Heart left ventricle (tissue), 13 donors: Measurements from ENCODE around the gene ADCY5.

ENCODE experiments used
- CTCF ChIP-seq, 12 donors: fragments of 200-600 bp; sonication (generic) in 4 of 12; IDR thresholded peaks; one replicate each; pipeline versions ENCODE4 v1.5.0 to v1.8.0; 2018 to 2022; ENCODE audit warnings: antibody characterized with exemption in 12 of 12, mild to moderate bottlenecking in 5 of 12
- POLR2A ChIP-seq, 2 donors: fragments of 450-650 bp; IDR thresholded peaks; one replicate each; pipeline ENCODE4 v1.6.1; 2017; ENCODE audit warnings: antibody characterized with exemption in 2 of 2, mild to moderate bottlenecking in 2 of 2, moderate library complexity in 2 of 2
- donor health status: ischemic (EF 13 %, LVEDD 7.1; RV severe dilation, severe dysfunction).
- donor health status: DM: no; HTN: yes; CAD: no.
- donor health status: DM: no; HTN: no; CAD: no.
- donor health status: ischemic (EF 25% LVEDD 6.9; RV normal size, moderate dysfunction).
- donor health status: ischemic (EF 25% LVEDD 5.7; RV mildly dilated, moderate dysfunction).
- donor health status: ischemic (EF 35%, LVEDD 5.7; RV mildly dilated, moderate dysfunction).
- donor health status: nonischemic (EF 11% LVEDD 7.7; RV severe dilation, severe dysfunction).
- donor health status: DM: yes; HTN: yes; CAD: no.
- donor health status: PGD.
- donor health status: ischemic (EF 29% LVEDD 5.4; RV normal size, mild dysfunction).
- donor health status: nonischemic (EF 23%, LVEDD 6.1; RV moderate dilation, normal function).

GRCh38 chr3:123397921-123398785 lies 50.7 kb downstream of the ADCY5 start:
- TF ChIP-seq CTCF (IDR thresholded peaks at IDR 0.05) (no peak), POLR2A (IDR thresholded peaks at IDR 0.05) (no peak)
